IMR-90 (cell line): Measurements from ENCODE around the gene PRODH2. TPM values are rescaled to one million over a fixed set of nuclear protein-coding genes. Genes with fewer than 3 reads are reported as not detected.

ENCODE experiments used
- ATAC-seq: fragments of 200-7000 bp; cut with Tn5 transposase; 2 replicates; pipeline ENCODE4 v1.9.1; 2020; ENCODE audit warnings: low read depth, mild to moderate bottlenecking, moderate library complexity
- BruUV-seq: library from RNA; stranded (reverse); fragments of 400-500 nt; replicated peaks from 2 replicates; lab custom pipeline; 2021; lab: Mats Ljungman, UMichigan
- CTCF ChIA-PET: fragments of 300-600 bp; formaldehyde crosslinking; extraction: SDS; loops from one replicate; lab custom pipeline; 2021; ENCODE audit warnings: antibody characterized with exemption; lab: Yijun Ruan, JAX
- POLR2A ChIA-PET: fragments of 300-600 bp; sonication (Branson Sonifier 250); formaldehyde crosslinking; loops from one replicate; lab custom pipeline; 2022; ENCODE audit warnings: antibody characterized with exemption; ENCODE audit not compliant: unreplicated experiment; lab: Charles Lee
- DNase-seq: peaks from one replicate; pipeline ENCODE4 v3.0.0; 2013
- H2AFZ ChIP-seq: replicated peaks from 2 replicates; pipeline ENCODE3; 2013; ENCODE audit warnings: low read length, mild to moderate bottlenecking; ENCODE audit not compliant: poor library complexity
- H2AK5ac ChIP-seq: 2 replicates; pipeline ENCODE4 v1.6.1; 2013; ENCODE audit warnings: low read depth, low read length, inconsistent platforms
- H2AK9ac ChIP-seq: replicated peaks from 2 replicates; pipeline ENCODE3; 2013; ENCODE audit warnings: mild to moderate bottlenecking, low read depth, low read length, moderate library complexity; ENCODE audit not compliant: poor library complexity
- H2BK120ac ChIP-seq: 2 replicates; pipeline ENCODE4 v1.6.1; 2013; ENCODE audit warnings: low read depth, low read length, inconsistent platforms
- H2BK15ac ChIP-seq: 3 replicates; pipeline ENCODE4 v1.6.1; 2013; ENCODE audit warnings: low read depth, low read length, inconsistent platforms
- H2BK20ac ChIP-seq: 2 replicates; pipeline ENCODE4 v1.6.1; 2013; ENCODE audit warnings: low read depth, mild to moderate bottlenecking, inconsistent platforms, low read length, moderate library complexity
- H2BK5ac ChIP-seq: 2 replicates; pipeline ENCODE4 v1.6.1; 2013; ENCODE audit warnings: mild to moderate bottlenecking, low read depth, low read length, inconsistent platforms; ENCODE audit not compliant: poor library complexity, severe bottlenecking
- H3K14ac ChIP-seq: replicated peaks from 2 replicates; pipeline ENCODE4 v1.6.1; 2013; ENCODE audit warnings: low read depth, low read length, inconsistent platforms
- H3K18ac ChIP-seq: 2 replicates; pipeline ENCODE4 v1.6.1; 2013; ENCODE audit warnings: low read depth, low read length, control low read depth
- H3K23ac ChIP-seq: 2 replicates; pipeline ENCODE4 v1.6.1; 2013; ENCODE audit warnings: low read depth, low read length, inconsistent platforms
- H3K27ac ChIP-seq: 2 replicates; pipeline ENCODE4 v1.5.1; 2013; ENCODE audit warnings: mild to moderate bottlenecking, control low read depth, low read length; ENCODE audit not compliant: insufficient read depth
- H3K27me3 ChIP-seq: 2 replicates; pipeline ENCODE4 v1.6.1; 2013; ENCODE audit warnings: low read length; ENCODE audit not compliant: control insufficient read depth, insufficient read depth
- H3K36me3 ChIP-seq: 2 replicates; pipeline ENCODE4 v1.6.1; 2013; ENCODE audit warnings: low read length, mixed read lengths; ENCODE audit not compliant: control insufficient read depth, insufficient read depth
- H3K4ac ChIP-seq: 2 replicates; pipeline ENCODE4 v1.6.1; 2013; ENCODE audit warnings: low read depth, low read length, inconsistent platforms
- H3K4me1 ChIP-seq: 2 replicates; pipeline ENCODE4 v1.6.1; 2013; ENCODE audit warnings: low read length, mixed read lengths; ENCODE audit not compliant: control insufficient read depth, insufficient read depth
- H3K4me2 ChIP-seq: 2 replicates; pipeline ENCODE4 v1.6.1; 2013; ENCODE audit warnings: low read depth, mild to moderate bottlenecking, control low read depth, low read length, moderate library complexity
- H3K4me3 ChIP-seq: 2 replicates; pipeline ENCODE4 v1.5.1; 2013; ENCODE audit warnings: low read depth, mild to moderate bottlenecking, control low read depth, low read length, moderate library complexity; ENCODE audit not compliant: insufficient read depth
- H3K56ac ChIP-seq: 2 replicates; pipeline ENCODE4 v1.6.1; 2013; ENCODE audit warnings: low read length, inconsistent platforms; ENCODE audit not compliant: insufficient read depth; ENCODE audit errors: extremely low read depth
- H3K79me1 ChIP-seq, 2 experiments: 2 replicates each; pipeline ENCODE4 v1.6.1; 2013; ENCODE audit warnings: low read length in 2 of 2, inconsistent platforms in 1 of 2, low read depth in 1 of 2
- H3K9ac ChIP-seq: 2 replicates; pipeline ENCODE4 v1.6.1; 2013; ENCODE audit warnings: low read depth, low read length, control low read depth
- H3K9me1 ChIP-seq: 2 replicates; pipeline ENCODE4 v1.6.1; 2013; ENCODE audit warnings: low read length, inconsistent platforms; ENCODE audit not compliant: insufficient read depth
- H3K9me3 ChIP-seq: 2 replicates; pipeline ENCODE4 v1.6.1; 2013; ENCODE audit warnings: low read length; ENCODE audit not compliant: control insufficient read depth, insufficient read depth
- H4K20me1 ChIP-seq: 2 replicates; pipeline ENCODE4 v1.6.1; 2013; ENCODE audit warnings: low read length, inconsistent platforms; ENCODE audit not compliant: insufficient read depth
- H4K5ac ChIP-seq: 2 replicates; pipeline ENCODE4 v1.6.1; 2013; ENCODE audit warnings: mild to moderate bottlenecking, low read depth, low read length, control low read depth
- H4K8ac ChIP-seq, 2 experiments: 2 replicates each; pipeline ENCODE4 v1.6.1; 2013; ENCODE audit warnings: low read depth in 2 of 2, low read length in 2 of 2, control low read depth in 1 of 2, inconsistent platforms in 1 of 2
- H4K91ac ChIP-seq: 2 replicates; pipeline ENCODE4 v1.6.1; 2013; ENCODE audit warnings: low read depth, low read length, inconsistent platforms; ENCODE audit not compliant: insufficient read depth
- CEBPB ChIP-seq: IDR thresholded peaks from 2 replicates; pipeline ENCODE4 v1.6.1; 2012; ENCODE audit warnings: low read depth, low read length, improper control_type of control experiment
- CHD1 ChIP-seq: IDR thresholded peaks from 2 replicates; pipeline ENCODE4 v1.6.1; 2012; ENCODE audit warnings: low read depth, low read length, improper control_type of control experiment
- FOS ChIP-seq: fragments of 150-350 bp; IDR thresholded peaks from 2 replicates; pipeline ENCODE4 v1.6.1; 2016; ENCODE audit warnings: low read depth, low read length
- MXI1 ChIP-seq: IDR thresholded peaks from 2 replicates; pipeline ENCODE4 v1.6.1; 2012; ENCODE audit warnings: low read depth, mild to moderate bottlenecking, low read length, moderate library complexity, borderline replicate concordance
- NFE2L2 ChIP-seq: fragments of 150-350 bp; IDR thresholded peaks from 2 replicates; pipeline ENCODE4 v1.6.1; 2016; ENCODE audit warnings: low read depth, mild to moderate bottlenecking, low read length
- RCOR1 ChIP-seq: IDR thresholded peaks from 2 replicates; pipeline ENCODE4 v1.6.1; 2012; ENCODE audit warnings: mild to moderate bottlenecking, low read length, improper control_type of control experiment; ENCODE audit not compliant: insufficient replicate concordance
- RFX5 ChIP-seq: IDR thresholded peaks from 2 replicates; pipeline ENCODE4 v1.8.0; 2012; ENCODE audit warnings: low read depth, mild to moderate bottlenecking, low read length, moderate library complexity
- USF2 ChIP-seq: fragments of 150-350 bp; IDR thresholded peaks from 2 replicates; pipeline ENCODE4 v1.6.1; 2017; ENCODE audit warnings: mild to moderate bottlenecking, antibody characterized with exemption, low read length, low read depth
- WGBS, 2 experiments: methylation state at CpG; one replicate each; pipeline versions ENCODE4 v1.1.5 to v1.1.7; 2013; ENCODE audit warnings: missing lambda C conversion rate in 2 of 2; ENCODE audit not compliant: insufficient read length in 1 of 2; ENCODE audit errors: extremely low coverage in 2 of 2; 5-methylcytosine and 5-hydroxymethylcytosine counted together
- dilution Hi-C: fragments of 300-500 bp; cut with HindIII; formaldehyde crosslinking; loops from one replicate; pipeline ENCODE4 v1.14.3; 2018; ENCODE audit warnings: low sequenced_read_pairs; ENCODE audit not compliant: unreplicated experiment
- in situ Hi-C: fragments of 300-500 bp; cut with MboI; formaldehyde crosslinking; loops from 3 replicates; pipeline ENCODE4 v1.14.3; 2019; ENCODE audit warnings: low sequenced_read_pairs, inconsistent platforms, mixed read lengths
- intact Hi-C: fragments of 100-400 bp; cut with micrococcal nuclease; formaldehyde crosslinking; loops from 2 replicates; pipeline ENCODE4 v1.10.0; 2022
- polyA plus RNA-seq, 3 experiments: library from polyadenylated mRNA; depleted of rRNA; stranded (reverse); fragments of >200 nt; gene quantifications; 2 replicates each; pipeline ENCODE4 v1.2.3, GENCODE V29; 2012; ENCODE audit warnings: low replicate concordance in 1 of 3
- total RNA-seq: library from RNA; depleted of rRNA; stranded (reverse); fragments of >200 nt; gene quantifications from 2 replicates; pipeline ENCODE4 v1.2.3, GENCODE V29; 2012

The PRODH2 gene
- total and polyA plus RNA-seq, 2 of the 4 experiments (the other 2 are of a cell fraction), result not detected

- no peak for TF ChIP-seq CEBPB
Measured at GRCh38 chr19:35774274-35775045, 38.2 kb downstream of the PRODH2 start (continued).

- WGBS, 2 experiments, result 67% methylated on average over 1 of the region's 9 CpGs; no CpG with 5 or more reads in 1 of the 2 experiments
- TF ChIP-seq NFE2L2, result 0 out of 2 replicates have a peak, but pooled peaks have one; percentile 5
- TF ChIP-seq FOS, result no peak
- TF ChIP-seq CHD1, result no peak
- TF ChIP-seq MXI1, result no peak
- TF ChIP-seq RFX5, result no peak
- no peak for TF ChIP-seq USF2
- TF ChIP-seq CEBPB, result no peak
- TF ChIP-seq RCOR1, result no peak
- POLR2A ChIA-PET, result no interaction called here
- no peak for ATAC-seq
- DNase-seq, result peak; percentile 23
- H3K9ac ChIP-seq, result no peak overlapping the region
- dilution Hi-C loops, result no loop called here
- no peak overlapping the region for H3K4me3 ChIP-seq
- no peak overlapping the region for H2AK5ac ChIP-seq
- H4K91ac ChIP-seq, result no peak overlapping the region
- in situ Hi-C loops, result no loop called here
- no peak overlapping the region for H2BK20ac ChIP-seq
- H2BK15ac ChIP-seq, result no peak overlapping the region
- CTCF ChIA-PET, result no interaction called here
- no peak overlapping the region for H3K4ac ChIP-seq
- H3K9me1 ChIP-seq, result peaks cover 6% of the 10 kb centered on the region; the same call in 1 of the 2 replicates
- BruUV-seq, result no TSS peak
- intact Hi-C loops, result no loop called here
- peaks cover 7 to 18% of the 10 kb centered on the region in 2 experiments for H3K79me1 ChIP-seq
- no peak overlapping the region for H2AFZ ChIP-seq
- H3K4me1 ChIP-seq, result peaks cover 6% of the 10 kb centered on the region
- H3K27ac ChIP-seq, result no peak overlapping the region
- H2BK120ac ChIP-seq, result no peak overlapping the region
- no peak overlapping the region for H3K14ac ChIP-seq
- no peaks in the 10 kb centered on the region for H3K27me3 ChIP-seq
- H3K18ac ChIP-seq, result no peak overlapping the region
- no peak overlapping the region for H3K4me2 ChIP-seq
- no peak overlapping the region for H2AK9ac ChIP-seq
- H3K23ac ChIP-seq, result no peak overlapping the region
- no peaks in the 10 kb centered on the region for H3K9me3 ChIP-seq
- no peak overlapping the region for H4K5ac ChIP-seq
- no peak overlapping the region for H4K8ac ChIP-seq
- H3K36me3 ChIP-seq, result peaks cover 6% of the 10 kb centered on the region; the same call in 1 of the 2 replicates
- H3K56ac ChIP-seq, result no peak overlapping the region
- H2BK5ac ChIP-seq, result no peak overlapping the region
- H4K20me1 ChIP-seq, result no peaks in the 10 kb centered on the region
Measured at GRCh38 chr19:35773020-35773806, 39.4 kb downstream of the PRODH2 start.
